H1 (cell line): ENCODE measurements around the gene UPP1. TPM values are rescaled to one million over a fixed set of nuclear protein-coding genes. Genes with fewer than 3 reads are reported as not detected.

Source experiments
- CTCF ChIA-PET: fragments of 300-600 bp; sonication (Branson Sonifier 250); formaldehyde crosslinking; loops from one replicate; lab custom pipeline; 2021; ENCODE audit not compliant: partially characterized antibody; lab: Charles Lee
- POLR2A ChIA-PET: fragments of 300-600 bp; sonication (Branson Sonifier 250); formaldehyde crosslinking; loops from one replicate; lab custom pipeline; 2021; ENCODE audit warnings: inconsistent platforms; ENCODE audit not compliant: partially characterized antibody; lab: Charles Lee
- DNase-seq, 2 experiments: peaks; one replicate each; pipeline versions ENCODE4 v3.0.0 to v3.0.0-alpha.2; 2010 to 2022; ENCODE audit warnings: low spot score in 2 of 2, low read depth in 1 of 2, mixed read lengths in 1 of 2
- FAIRE-seq: peaks from 2 replicates; lab custom pipeline; 2011; peaks lifted over from hg19 to GRCh38; lab: Jason Lieb, UNC
- H2AFZ ChIP-seq: 2 replicates; pipeline ENCODE4 v1.8.1; 2012; ENCODE audit warnings: low read length, inconsistent platforms
- H2AK5ac ChIP-seq: 2 replicates; pipeline ENCODE4 v1.6.1; 2013; ENCODE audit warnings: low read depth, low read length
- H2BK120ac ChIP-seq: replicated peaks from 2 replicates; pipeline ENCODE3; 2013; ENCODE audit warnings: low read depth, low read length, inconsistent platforms
- H2BK12ac ChIP-seq: 2 replicates; pipeline ENCODE4 v1.6.1; 2013; ENCODE audit warnings: low read depth, low read length
- H2BK15ac ChIP-seq: 2 replicates; pipeline ENCODE4 v1.6.1; 2013; ENCODE audit warnings: low read length
- H2BK20ac ChIP-seq: 2 replicates; pipeline ENCODE4 v1.6.1; 2013; ENCODE audit warnings: low read length
- H2BK5ac ChIP-seq: 2 replicates; pipeline ENCODE4 v1.6.1; 2013; ENCODE audit warnings: low read depth, low read length
- H3K14ac ChIP-seq: 2 replicates; pipeline ENCODE4 v1.6.1; 2013; ENCODE audit warnings: inconsistent platforms; ENCODE audit not compliant: insufficient read length
- H3K18ac ChIP-seq: 2 replicates; pipeline ENCODE4 v1.6.1; 2013; ENCODE audit warnings: low read length; ENCODE audit errors: extremely low read depth
- H3K23ac ChIP-seq: 2 replicates; pipeline ENCODE4 v1.6.1; 2013; ENCODE audit warnings: inconsistent platforms; ENCODE audit not compliant: insufficient read length
- H3K23me2 ChIP-seq: 2 replicates; pipeline ENCODE4 v1.6.1; 2013; ENCODE audit warnings: low read depth, low read length
- H3K27ac ChIP-seq: 2 replicates; pipeline ENCODE4 v1.6.1; 2011; ENCODE audit warnings: low read depth, low read length, inconsistent platforms
- H3K27me3 ChIP-seq, 4 experiments: replicated peaks in 1 of 4; 1 replicate in 1 of 4; 2 replicates in 3 of 4; pipeline versions ENCODE4 v1.6.1 to v1.8.1; 2011 to 2013; ENCODE audit warnings: low read length in 3 of 4, mild to moderate bottlenecking in 3 of 4, inconsistent platforms in 2 of 4, mixed read lengths in 2 of 4, moderate library complexity in 1 of 4; ENCODE audit not compliant: control insufficient read depth in 3 of 4, insufficient read depth in 3 of 4; ENCODE audit errors: extremely low read depth in 1 of 4
- H3K36me3 ChIP-seq, 4 experiments: 2 replicates each; pipeline versions ENCODE4 v1.6.1 to v1.8.1; 2011 to 2013; ENCODE audit warnings: mild to moderate bottlenecking in 4 of 4, low read length in 3 of 4, moderate library complexity in 2 of 4, control low read depth in 1 of 4, inconsistent platforms in 1 of 4; ENCODE audit not compliant: insufficient read depth in 4 of 4, control insufficient read depth in 2 of 4
- H3K4ac ChIP-seq: replicated peaks from 2 replicates; pipeline ENCODE3; 2013; ENCODE audit warnings: low read length, low read depth, mixed read lengths, inconsistent platforms; ENCODE audit not compliant: insufficient read length
- H3K4me1 ChIP-seq, 4 experiments: replicated peaks in 1 of 4; 1 replicate in 1 of 4; 2 replicates in 3 of 4; pipeline versions ENCODE4 v1.6.1 to v1.8.1; 2011 to 2013; ENCODE audit warnings: low read length in 3 of 4, inconsistent platforms in 2 of 4, mixed read lengths in 1 of 4; ENCODE audit not compliant: insufficient read depth in 4 of 4, control insufficient read depth in 3 of 4
- H3K4me2 ChIP-seq, 2 experiments: 2 replicates each; pipeline versions ENCODE4 v1.6.1 to v1.8.1; 2011 to 2013; ENCODE audit warnings: low read depth in 2 of 2, low read length in 2 of 2, control low read depth in 1 of 2, inconsistent platforms in 1 of 2, mild to moderate bottlenecking in 1 of 2; ENCODE audit not compliant: insufficient read depth in 1 of 2
- H3K4me3 ChIP-seq, 4 experiments: fragments of 200-600, 300-600 bp in 1 of 4; sonication (generic), shearing (Covaris generic), sonication (Bioruptor Twin) in 1 of 4; 2 replicates each; pipeline versions ENCODE4 v1.5.1 to v1.8.1; 2011 to 2016; ENCODE audit warnings: low read length in 4 of 4, low read depth in 3 of 4, control low read depth in 2 of 4, inconsistent platforms in 2 of 4, mild to moderate bottlenecking in 2 of 4, mixed read lengths in 1 of 4, moderate library complexity in 1 of 4; ENCODE audit not compliant: insufficient read depth in 2 of 4; ENCODE audit errors: extremely low read depth in 1 of 4
- H3K56ac ChIP-seq: replicated peaks from 2 replicates; pipeline ENCODE3; 2013; ENCODE audit warnings: low read depth, mild to moderate bottlenecking, mixed read lengths, low read length, inconsistent platforms; ENCODE audit not compliant: insufficient read length
- H3K79me1 ChIP-seq: 2 replicates; pipeline ENCODE4 v1.6.1; 2013; ENCODE audit warnings: low read depth, low read length, control low read depth
- H3K79me2 ChIP-seq, 2 experiments: 2 replicates each; pipeline versions ENCODE4 v1.6.1 to v1.8.1; 2012 to 2013; ENCODE audit warnings: low read length in 2 of 2, mild to moderate bottlenecking in 2 of 2, inconsistent platforms in 1 of 2; ENCODE audit not compliant: insufficient read depth in 2 of 2, control insufficient read depth in 1 of 2
- H3K9ac ChIP-seq, 4 experiments: replicated peaks in 1 of 4; 1 replicate in 1 of 4; 2 replicates in 3 of 4; pipeline versions ENCODE4 v1.6.1 to v1.8.1; 2011 to 2013; ENCODE audit warnings: low read depth in 3 of 4, low read length in 3 of 4, control low read depth in 2 of 4, mild to moderate bottlenecking in 2 of 4, moderate library complexity in 2 of 4, inconsistent platforms in 1 of 4; ENCODE audit errors: extremely low read depth in 1 of 4
- H3K9me3 ChIP-seq, 2 experiments: 2 replicates each; pipeline versions ENCODE4 v1.6.1 to v1.8.1; 2012 to 2013; ENCODE audit warnings: mild to moderate bottlenecking in 2 of 2, moderate library complexity in 2 of 2, control low read depth in 1 of 2, inconsistent platforms in 1 of 2, low read depth in 1 of 2, low read length in 1 of 2, mixed read lengths in 1 of 2; ENCODE audit not compliant: insufficient read depth in 2 of 2
- H4K20me1 ChIP-seq, 2 experiments: replicated peaks in 1 of 2; 2 replicates each; pipeline versions ENCODE3 to v1.8.1; 2011 to 2013; ENCODE audit warnings: inconsistent platforms in 2 of 2, low read length in 2 of 2, mild to moderate bottlenecking in 1 of 2; ENCODE audit not compliant: insufficient read depth in 2 of 2, control insufficient read depth in 1 of 2
- H4K5ac ChIP-seq: 2 replicates; pipeline ENCODE4 v1.6.1; 2013; ENCODE audit warnings: low read length, low read depth, mixed read lengths, inconsistent platforms; ENCODE audit not compliant: insufficient read length
- H4K8ac ChIP-seq: 2 replicates; pipeline ENCODE4 v1.8.0; 2013; ENCODE audit warnings: mild to moderate bottlenecking, moderate library complexity, low read length, inconsistent platforms; ENCODE audit not compliant: insufficient read depth; ENCODE audit errors: extremely low read depth
- H4K91ac ChIP-seq: replicated peaks from 2 replicates; pipeline ENCODE3; 2013; ENCODE audit warnings: low read length, mixed read lengths, inconsistent platforms; ENCODE audit not compliant: insufficient read length
- BACH1 ChIP-seq: IDR thresholded peaks from 2 replicates; pipeline ENCODE4 v1.6.1; 2012; ENCODE audit warnings: low read length, improper control_type of control experiment
- BRCA1 ChIP-seq: IDR thresholded peaks from 2 replicates; pipeline ENCODE4 v1.6.1; 2012; ENCODE audit warnings: low read depth, low read length, improper control_type of control experiment
- CTBP2 ChIP-seq: IDR thresholded peaks from 2 replicates; pipeline ENCODE4 v1.7.0; 2011; ENCODE audit warnings: borderline replicate concordance, mild to moderate bottlenecking, moderate library complexity, mixed read lengths, low read length; ENCODE audit not compliant: insufficient read depth, insufficient read length
- JUND ChIP-seq: IDR thresholded peaks from 2 replicates; pipeline ENCODE4 v1.6.1; 2011; ENCODE audit warnings: mild to moderate bottlenecking, improper control_type of control experiment, low read length
- KDM5A ChIP-seq: fragments of 200-600 bp; IDR thresholded peaks from 2 replicates; pipeline ENCODE4 v1.7.1; 2012; ENCODE audit warnings: mild to moderate bottlenecking, low read length, inconsistent platforms, mixed read lengths
- RFX5 ChIP-seq: IDR thresholded peaks from 2 replicates; pipeline ENCODE4 v1.6.1; 2011; ENCODE audit warnings: low read depth, low read length, improper control_type of control experiment, borderline replicate concordance
- SAP30 ChIP-seq: fragments of 300-600 bp; sonication (generic); IDR thresholded peaks from 2 replicates; pipeline ENCODE4 v1.7.1; 2012; ENCODE audit warnings: low read length, moderate library complexity, mild to moderate bottlenecking, inconsistent platforms; ENCODE audit not compliant: insufficient read depth, insufficient replicate concordance
- SRF ChIP-seq: IDR thresholded peaks from 2 replicates; pipeline ENCODE4 v1.6.1; 2011; ENCODE audit warnings: mild to moderate bottlenecking, low read depth, low read length, moderate library complexity
- polyA plus RNA-seq, 7 experiments: library from polyadenylated mRNA; depleted of rRNA in 3 of 7; stranded (reverse) in 5 of 7; unstranded in 2 of 7; fragments of >200 nt in 5 of 7; fragments of 200-250 nt in 2 of 7; gene quantifications; 1 replicate in 5 of 7; 2 replicates in 1 of 7; 4 replicates in 1 of 7; pipeline versions ENCODE4 v1.2.1 to v1.2.3, GENCODE V29; 2011 to 2013; ENCODE audit warnings: missing spikeins in 2 of 7, mixed read lengths in 2 of 7
- total RNA-seq: library from RNA; stranded (reverse); fragmentation: NEBNext Ultra II Directional; extraction: Animal tissue kit (Norgen Biotek cat#: 25700); gene quantifications from 2 replicates; pipeline ENCODE4 v1.2.1, GENCODE V29; 2021

UPP1 gene
- total and polyA plus RNA-seq, 2 of the 8 experiments (the other 6 are each of a cell fraction or from before 2014, with no cell fraction given) = 40.7 to 46.2 TPM

DNA sequence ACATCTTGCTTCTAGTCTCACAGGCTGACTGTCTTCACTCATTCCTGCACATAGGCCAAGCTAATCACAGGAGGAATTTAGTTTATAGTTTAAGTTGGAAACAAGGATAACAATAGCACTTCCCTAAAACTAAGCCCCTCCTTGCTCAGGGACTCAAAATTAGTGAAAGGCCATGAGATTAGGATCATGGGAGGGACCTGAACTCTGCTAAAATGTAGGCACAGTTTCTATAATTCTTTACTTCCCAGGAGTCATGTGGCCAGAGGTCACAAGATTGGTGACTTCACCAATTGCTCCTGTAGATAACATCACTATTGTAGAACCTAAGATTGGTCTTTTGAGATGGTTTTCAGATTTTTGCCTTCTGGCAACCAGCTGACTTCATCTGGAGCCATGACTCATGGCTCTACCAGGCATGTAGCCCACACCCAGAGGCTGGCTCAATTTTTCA lies 14.8 kb upstream of the UPP1 start:
- CTCF ChIA-PET = interaction anchor here (2.0 kb wide), 1 partner anchor 36 kb away, joined by 5 read pairs; no protein-coding TSS in a partner anchor
- no peak for FAIRE-seq

More for the DNA sequence above, 14.8 kb upstream of the UPP1 start:
- Histone ChIP-seq H3K23ac (no peak overlapping the region), H3K79me1 (no peaks in the 10 kb centered on the region), H2BK12ac (no peak overlapping the region), H2AFZ (no peak overlapping the region), H2BK15ac (no peak overlapping the region), H3K4me2 (no peak overlapping the region), H3K56ac (no peak overlapping the region), H3K14ac (no peak overlapping the region), H3K18ac (no peak overlapping the region), H3K79me2 (no peaks in the 10 kb centered on the region), H4K5ac (no peak overlapping the region), H3K9me3 (0 out of 4 replicates have a peak, but pooled peaks cover 0 to 5% of the 10 kb centered on the region in 2 experiments), H4K20me1 (no peaks in the 10 kb centered on the region), H3K4me3 (no peak overlapping the region), H4K8ac (no peak overlapping the region), H4K91ac (no peak overlapping the region), H2BK120ac (no peak overlapping the region), H3K4ac (no peak overlapping the region), H3K27ac (no peak overlapping the region), H3K4me1 (no peaks in the 10 kb centered on the region)
- no peak for TF ChIP-seq RFX5
- TF ChIP-seq SAP30 = no peak
- TF ChIP-seq KDM5A = no peak
- no peak for TF ChIP-seq SRF
- no peak for TF ChIP-seq BRCA1
- no peak for TF ChIP-seq CTBP2
- no peak for TF ChIP-seq BACH1
- no peak for TF ChIP-seq JUND
- TF ChIP-seq, all 59 proteins: peak for 0
- Histone ChIP-seq H3K9ac (no peak overlapping the region), H2BK20ac (no peak overlapping the region), H2AK5ac (no peak overlapping the region), H3K36me3 (no peaks in the 10 kb centered on the region), H3K27me3 (no peaks in the 10 kb centered on the region), H3K23me2 (no peaks in the 10 kb centered on the region), H2BK5ac (no peak overlapping the region)
- POLR2A ChIA-PET = no interaction called here
- DNase-seq = no peak
